GM21447 (cell line): Measurements from ENCODE around the gene NCSTN.

Source experiments
- ATAC-seq: cut with Tn5 transposase; IDR thresholded peaks from one replicate; pipeline ENCODE4 v1.9.1; 2021; ENCODE audit not compliant: unreplicated experiment

NCSTN gene

GRCh38 chr1:160342953-160343869 lies at the start of gene NCSTN, which contains the start of gene COPA:
NCSTN (plus strand) TSS chr1:160343383; CDS start chr1:160343397, 14 bp downstream.
COPA (minus strand) TSS chr1:160343250; CDS start chr1:160343170, 80 bp downstream.
- ATAC-seq = peak; percentile 91

DNA sequence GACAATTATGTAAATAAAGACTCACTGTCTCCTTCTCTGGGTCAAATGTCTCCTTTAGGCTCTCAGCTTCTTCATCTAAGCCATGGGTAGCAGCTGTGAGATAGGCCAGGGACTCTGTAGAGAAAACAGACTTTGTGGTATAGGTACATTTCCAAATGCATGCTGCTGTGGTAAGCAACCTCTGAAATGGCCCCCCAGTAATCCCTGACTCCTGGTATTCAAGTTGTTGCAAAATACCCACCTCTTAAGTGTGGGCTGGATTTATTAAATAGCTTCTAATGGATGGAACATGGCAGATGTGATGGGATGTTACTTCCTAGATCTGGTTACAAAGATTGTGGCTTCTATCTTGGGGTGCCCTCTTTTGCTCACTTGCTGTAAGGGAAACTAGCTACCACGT lies 47.1 kb upstream of the NCSTN start:
- no peak for ATAC-seq

GRCh38 chr1:160300173-160300572 lies 43.0 kb upstream of the NCSTN start:
- no peak for ATAC-seq

- ATAC-seq = no peak
Observed at GRCh38 chr1:160307118-160307791, 35.9 kb upstream of the NCSTN start.

GRCh38 chr1:160308451-160309184 lies 34.6 kb upstream of the NCSTN start:
- no peak for ATAC-seq

DNA sequence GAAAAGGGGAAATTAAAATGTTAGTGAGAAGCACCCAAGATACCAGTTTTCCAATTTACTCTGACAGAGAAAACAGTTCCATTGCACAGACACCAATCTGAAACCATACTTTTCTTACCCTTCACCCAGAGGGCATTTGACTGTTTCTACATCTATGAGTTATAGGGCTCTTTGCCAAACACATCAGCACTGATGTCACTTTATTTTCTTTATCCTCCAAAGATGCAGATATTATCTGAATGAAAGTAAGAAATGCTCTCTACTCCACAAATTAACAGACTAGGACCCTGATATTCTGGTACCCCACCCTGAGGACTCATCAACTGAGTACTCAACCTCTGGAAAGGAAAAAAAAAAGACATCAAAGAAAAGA lies 34.0 kb upstream of the NCSTN start:
- no peak for ATAC-seq

DNA sequence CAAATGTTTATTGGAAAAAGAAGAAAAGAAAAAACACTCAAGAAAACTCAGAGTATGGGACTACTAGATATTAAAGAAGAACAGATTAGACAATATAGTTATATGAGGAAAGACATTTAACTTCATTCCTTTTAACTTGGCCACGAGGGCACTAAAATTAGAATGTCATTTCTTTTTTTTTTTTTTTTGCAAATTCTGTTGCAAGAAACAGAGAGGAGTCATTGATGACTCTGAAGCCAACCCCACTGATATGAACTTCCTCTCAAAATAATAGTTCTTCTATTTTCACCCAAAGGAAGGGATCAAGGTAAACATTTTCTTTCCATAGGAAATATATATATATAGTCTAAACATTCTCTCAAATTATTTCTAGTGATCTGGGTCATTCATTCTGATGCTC lies 33.6 kb upstream of the NCSTN start:
- ATAC-seq = no peak

DNA sequence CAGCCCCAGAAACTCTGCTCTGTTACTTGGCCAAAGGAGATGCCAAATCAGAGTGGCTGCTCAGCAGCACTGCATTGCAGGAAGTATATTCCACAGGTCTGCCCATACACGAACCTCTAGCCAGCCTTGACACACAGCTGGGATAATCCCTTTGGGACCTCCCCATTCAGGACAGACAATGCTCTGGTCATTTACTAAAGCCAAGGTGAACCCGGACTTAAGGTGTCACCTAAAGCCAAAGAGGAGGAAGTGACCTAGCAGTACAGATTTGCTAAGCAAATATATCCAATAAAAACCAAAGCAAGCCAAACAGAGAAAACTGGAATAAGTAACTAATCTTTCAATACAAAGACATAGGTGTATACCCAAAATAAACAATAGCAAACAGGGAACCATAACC lies 27.8 kb upstream of the NCSTN start:
- no peak for ATAC-seq

- no peak for ATAC-seq
Observed at GRCh38 chr1:160322831-160323230, 20.4 kb upstream of the NCSTN start.

DNA sequence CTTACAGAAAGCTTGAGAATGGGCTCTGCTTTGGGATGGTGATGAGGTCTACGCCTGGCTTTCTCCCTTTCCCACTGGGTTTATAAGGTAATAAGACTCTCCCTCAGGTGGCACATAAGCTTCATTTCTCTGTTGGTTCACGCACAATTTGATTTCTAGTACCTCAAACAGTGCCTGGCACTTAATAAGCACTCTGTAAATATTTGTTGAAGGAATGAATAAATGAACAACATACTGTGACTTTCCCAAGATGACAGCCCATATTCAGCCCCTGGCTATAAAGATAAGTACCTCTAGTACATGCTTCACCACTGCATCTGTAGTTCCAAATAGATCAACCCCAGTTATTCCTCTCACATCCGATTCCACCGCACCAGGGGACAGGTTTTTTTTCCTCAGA lies 17.9 kb upstream of the NCSTN start:
- ATAC-seq = no peak

- no peak for ATAC-seq
Observed at GRCh38 chr1:160326418-160326817, 16.8 kb upstream of the NCSTN start.

GRCh38 chr1:160328184-160328583 lies 15.0 kb upstream of the NCSTN start:
- no peak for ATAC-seq

- ATAC-seq = no peak
Observed at GRCh38 chr1:160330119-160330518, 13.1 kb upstream of the NCSTN start.

DNA sequence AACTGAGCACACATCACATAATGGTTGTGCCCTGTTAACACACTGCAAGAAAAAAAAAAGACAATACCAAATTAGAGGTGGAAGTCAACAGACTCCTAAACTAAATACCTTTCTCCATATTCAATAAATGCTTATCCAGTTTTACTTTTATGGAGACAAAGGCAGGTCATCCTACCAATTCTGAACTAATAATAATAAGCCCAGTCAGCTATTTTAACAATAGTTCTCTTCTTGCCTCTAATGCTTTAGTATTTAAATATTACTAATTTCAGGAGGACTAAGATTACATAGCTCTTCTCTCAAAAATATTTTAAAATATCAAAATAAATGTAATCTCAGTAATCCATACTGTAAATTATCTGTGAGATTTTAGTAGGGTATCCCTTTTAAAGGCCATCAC lies 10.7 kb upstream of the NCSTN start:
- ATAC-seq = no peak

- ATAC-seq = no peak
Observed at GRCh38 chr1:160338580-160338979, 4.6 kb upstream of the NCSTN start.

DNA sequence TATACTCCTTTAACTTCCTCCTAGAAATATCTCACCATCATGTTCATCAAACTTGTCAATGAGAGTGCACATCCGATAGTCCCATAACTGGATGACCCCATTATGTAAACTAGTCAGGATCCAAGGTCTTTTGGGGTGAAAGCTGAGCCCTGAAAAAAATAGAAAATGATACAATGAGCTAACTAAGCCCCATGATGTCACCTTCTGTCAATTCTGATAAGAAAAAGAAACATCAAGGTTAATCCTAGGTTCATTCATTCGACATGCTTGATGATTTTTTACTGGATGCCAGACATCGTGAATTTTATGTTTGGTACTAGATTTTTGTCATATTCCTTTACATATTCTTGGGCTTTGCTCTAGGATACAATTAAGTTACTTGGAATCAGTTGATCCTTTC lies 3.0 kb upstream of the NCSTN start:
- ATAC-seq = no peak

- ATAC-seq = no peak
Observed at GRCh38 chr1:160340866-160341265, 2.3 kb upstream of the NCSTN start.

DNA sequence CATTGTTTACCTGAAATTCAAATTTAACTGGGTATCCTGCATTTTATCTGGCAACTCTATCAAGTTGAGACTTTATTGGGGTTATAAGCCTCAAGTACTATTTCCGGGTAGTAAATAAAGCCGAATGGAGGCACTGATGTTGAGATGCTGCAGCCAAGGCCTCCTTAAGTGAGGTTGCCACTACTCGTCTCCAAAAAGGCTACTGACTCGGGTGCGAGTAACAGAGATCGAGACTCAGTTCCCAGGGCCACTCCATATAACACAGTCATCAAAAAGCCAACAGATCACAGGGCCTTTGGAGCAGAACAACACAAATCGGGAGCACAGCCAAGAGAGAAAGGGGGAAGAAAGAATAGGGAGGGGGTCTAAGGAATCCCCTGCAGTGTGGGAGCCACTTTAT lies 657 bp upstream of the NCSTN start:
- ATAC-seq = no peak

DNA sequence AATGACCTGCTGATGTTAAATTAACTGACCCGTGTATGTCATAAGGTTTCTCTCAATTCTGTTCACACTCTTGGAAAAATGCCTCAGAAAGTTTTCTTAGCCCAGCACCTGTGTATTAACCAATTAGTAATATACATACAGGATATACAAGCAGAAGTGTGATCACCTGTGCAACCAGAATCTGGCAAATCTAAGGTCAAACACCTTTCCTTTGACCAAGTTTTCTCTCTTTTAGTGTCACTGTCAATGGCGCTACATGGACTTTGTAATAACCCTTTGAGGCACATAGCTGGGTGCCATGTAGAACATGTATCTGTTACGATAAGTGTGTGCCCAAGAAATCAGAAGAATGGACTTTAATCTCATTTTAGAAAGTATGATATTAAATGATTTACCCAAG lies 1.1 kb downstream of the NCSTN start:
- no peak for ATAC-seq

DNA sequence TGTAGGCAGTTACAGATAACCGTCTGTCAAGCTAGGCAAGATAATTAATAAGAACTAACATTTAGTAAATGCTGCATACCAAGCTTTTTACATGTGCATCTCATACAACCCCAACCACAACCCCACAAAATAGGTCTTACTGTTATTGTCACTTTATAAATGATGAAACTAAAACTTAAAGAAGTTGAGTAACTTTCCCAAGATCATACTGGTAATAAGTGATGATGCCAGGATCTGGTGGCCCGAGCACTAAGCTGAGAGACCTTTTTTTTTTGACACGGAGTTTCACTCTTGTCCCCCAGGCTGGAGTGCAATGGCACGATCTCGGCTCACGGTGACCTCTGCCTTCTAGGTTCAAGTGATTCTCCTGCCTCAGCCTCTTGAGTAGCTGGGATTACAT lies 1.8 kb downstream of the NCSTN start:
- no peak for ATAC-seq

GRCh38 chr1:160346463-160346862 lies 3.3 kb downstream of the NCSTN start:
- ATAC-seq = no peak

GRCh38 chr1:160346958-160347357 lies 3.8 kb downstream of the NCSTN start:
- no peak for ATAC-seq
